Renal pelvis (tissue), 4 donors: Measurements from ENCODE around the gene CERS1. TPM values are rescaled to one million over a fixed set of nuclear protein-coding genes. Genes with fewer than 3 reads are reported as not detected.

ENCODE experiments used
- DNase-seq: peaks from one replicate; pipeline ENCODE4 v3.0.0-alpha.2; 2013
- polyA plus RNA-seq, 3 donors: library from polyadenylated mRNA; unstranded; fragments of 120-200 nt; gene quantifications; one replicate each; pipeline ENCODE4 v1.2.1, GENCODE V29; 2013; ENCODE audit not compliant: insufficient read length in 3 of 3

CERS1 gene
- polyA plus RNA-seq, 3 donors: 6.2 to 7.8 (median 7.1) TPM

DNA sequence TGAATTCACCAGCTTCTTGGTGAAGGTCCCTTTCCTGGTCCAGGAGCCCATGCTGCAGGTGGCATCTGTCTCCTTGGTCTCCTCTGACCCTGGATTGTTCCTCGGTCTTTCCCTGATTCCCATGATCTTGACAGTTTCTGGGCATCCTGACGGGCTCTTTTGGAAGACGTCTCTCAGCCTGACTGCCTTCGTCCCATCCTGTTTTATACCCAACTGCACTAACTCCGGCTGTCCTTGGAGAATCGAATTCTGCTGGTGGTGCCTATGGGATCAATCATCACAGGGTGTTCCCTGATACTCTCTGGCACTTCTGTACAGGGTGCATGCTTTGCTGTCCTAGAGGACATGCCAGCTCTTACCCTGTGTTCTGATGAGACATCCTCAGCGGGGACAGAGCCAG is 19.1 kb downstream of the CERS1 start:
- DNase-seq: no peak

DNA sequence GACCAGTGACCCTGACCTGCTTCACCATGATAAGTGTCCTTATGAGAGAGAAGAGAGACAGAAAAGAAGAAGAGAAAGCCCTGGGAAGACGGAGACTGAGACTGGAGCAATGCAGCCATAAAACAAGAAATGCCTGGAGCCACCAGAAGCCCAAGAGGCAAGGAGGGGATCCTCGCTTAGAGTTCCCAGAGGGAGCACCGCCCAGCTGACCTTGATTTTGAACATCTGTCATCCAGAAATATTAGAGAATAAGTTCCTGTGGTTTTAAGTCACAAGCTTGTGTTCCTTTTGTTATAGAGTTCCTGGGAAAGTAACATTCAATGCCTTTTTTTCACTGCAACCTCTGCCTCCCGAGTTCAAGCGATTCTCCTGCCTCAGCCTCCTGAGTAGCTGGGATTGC is 20.2 kb downstream of the CERS1 start:
- no peak for DNase-seq

DNA sequence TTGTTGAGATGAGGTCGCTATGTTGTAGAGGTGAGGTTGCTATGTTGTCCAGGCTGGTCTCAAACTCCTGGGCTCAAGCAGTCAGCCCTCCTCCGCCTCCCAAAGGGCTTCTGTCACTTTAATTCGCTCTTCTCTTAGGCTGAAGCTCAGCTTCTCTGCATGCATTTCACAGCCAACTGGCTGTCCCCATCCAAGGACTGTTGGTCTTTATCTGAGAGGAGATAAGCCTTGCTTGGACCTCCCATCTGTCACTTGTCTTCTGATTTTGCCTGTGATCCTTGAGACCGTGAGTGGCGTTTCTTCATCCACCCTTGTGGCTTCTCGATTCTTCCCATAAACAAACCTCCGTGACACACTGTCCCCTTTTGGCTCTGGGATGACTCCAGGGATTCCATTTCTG is 24.4 kb downstream of the CERS1 start:
- no peak for DNase-seq

DNA sequence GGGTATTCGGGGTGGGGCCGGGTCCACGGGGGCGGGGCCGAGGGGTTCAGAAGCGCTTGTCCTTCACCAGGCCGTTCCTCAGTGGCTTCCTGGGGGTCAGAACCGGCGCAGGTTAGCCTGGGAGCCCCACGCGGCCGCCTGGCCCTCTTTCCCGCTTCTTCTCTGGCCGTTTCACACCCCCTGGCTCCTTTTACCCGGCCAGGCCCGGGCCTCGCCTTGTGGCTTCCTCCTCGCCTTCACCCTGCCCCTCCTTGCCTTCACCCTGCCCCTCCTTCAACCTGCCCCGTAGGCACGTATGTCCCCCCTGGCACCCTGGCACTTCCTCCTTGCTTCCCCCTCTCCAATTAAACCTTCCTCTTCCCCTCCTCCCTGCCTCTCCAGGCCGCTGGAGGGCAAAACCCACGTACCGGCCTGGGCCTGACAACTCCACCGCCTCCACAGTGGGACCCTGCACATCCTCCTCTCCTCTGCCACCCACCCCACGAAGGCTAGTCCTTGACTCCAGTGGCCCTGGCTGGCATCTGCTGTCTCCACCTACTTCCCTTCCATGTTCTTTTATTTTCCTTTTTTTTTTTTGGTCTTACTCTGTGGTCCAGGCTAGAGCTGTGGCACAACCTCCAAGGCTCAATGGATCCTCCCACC is 25.3 kb downstream of the CERS1 start:
- no peak for DNase-seq

DNA sequence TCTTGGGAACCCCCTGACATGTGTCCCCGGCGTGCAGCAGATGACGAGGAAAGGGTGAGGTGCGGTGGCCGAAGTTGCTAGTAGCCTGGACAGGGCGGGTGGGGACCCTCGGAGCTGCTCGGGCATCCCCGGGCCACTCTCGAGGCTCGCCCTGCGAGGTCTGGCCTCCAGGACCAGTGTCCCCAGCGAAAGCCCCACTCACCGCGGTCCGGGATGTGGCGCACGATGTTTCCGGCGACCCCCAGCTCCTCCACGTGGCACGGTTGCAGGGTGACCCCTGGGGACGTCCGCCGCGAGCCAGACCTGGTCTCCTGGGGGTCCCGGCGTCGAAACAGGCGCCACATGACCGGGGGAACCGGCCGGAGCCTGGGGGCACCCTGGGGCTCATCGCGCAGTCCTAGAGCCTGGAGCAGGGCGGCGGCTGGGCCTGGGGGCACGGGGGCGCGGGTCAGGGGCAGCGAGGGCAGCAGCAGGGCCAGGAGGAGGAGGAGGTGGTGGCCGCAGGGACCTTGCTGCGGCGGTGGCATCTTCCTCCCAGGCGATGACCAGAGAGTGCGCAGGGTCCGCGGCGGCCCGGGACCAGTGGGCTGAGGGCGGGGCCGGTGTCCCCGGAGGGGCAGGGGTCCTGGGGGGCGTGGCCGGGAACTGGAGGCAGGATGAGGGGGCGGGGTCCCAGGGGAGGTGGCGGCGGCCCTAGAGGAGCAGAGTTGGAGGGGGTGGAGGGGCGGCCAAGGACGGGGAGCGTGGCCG is 26.0 kb downstream of the CERS1 start:
- DNase-seq: no peak

DNA sequence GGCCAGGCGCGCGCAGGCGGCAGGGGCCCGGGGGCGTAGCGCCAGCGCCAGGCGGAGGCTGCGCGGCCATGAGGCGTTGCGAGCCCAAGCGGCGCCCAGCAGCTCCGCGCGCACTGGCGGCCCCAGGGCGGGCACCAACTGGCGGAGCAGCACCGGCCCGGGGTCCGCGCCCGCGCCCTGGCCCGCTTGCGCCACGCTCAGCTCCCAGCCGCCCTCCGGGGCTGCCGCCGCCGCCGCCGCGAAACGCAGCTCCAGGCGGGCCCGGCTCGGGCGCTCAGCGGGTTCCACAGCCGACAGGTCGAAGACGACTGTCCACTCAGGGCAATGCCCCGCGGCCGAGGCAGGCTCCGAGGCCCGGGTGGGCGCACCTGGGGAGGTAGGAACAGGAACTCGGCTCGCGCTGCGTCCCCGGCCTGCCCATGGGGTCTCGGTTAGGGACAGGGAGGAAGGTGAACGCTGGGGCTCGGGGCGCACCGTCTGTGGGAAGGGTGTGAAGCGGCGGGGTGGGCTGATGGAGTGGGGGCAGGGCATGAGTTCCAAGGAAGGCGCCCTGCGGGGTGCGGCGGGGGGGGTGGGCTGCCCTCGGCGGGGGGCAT is 26.8 kb downstream of the CERS1 start:
- no peak for DNase-seq

DNA sequence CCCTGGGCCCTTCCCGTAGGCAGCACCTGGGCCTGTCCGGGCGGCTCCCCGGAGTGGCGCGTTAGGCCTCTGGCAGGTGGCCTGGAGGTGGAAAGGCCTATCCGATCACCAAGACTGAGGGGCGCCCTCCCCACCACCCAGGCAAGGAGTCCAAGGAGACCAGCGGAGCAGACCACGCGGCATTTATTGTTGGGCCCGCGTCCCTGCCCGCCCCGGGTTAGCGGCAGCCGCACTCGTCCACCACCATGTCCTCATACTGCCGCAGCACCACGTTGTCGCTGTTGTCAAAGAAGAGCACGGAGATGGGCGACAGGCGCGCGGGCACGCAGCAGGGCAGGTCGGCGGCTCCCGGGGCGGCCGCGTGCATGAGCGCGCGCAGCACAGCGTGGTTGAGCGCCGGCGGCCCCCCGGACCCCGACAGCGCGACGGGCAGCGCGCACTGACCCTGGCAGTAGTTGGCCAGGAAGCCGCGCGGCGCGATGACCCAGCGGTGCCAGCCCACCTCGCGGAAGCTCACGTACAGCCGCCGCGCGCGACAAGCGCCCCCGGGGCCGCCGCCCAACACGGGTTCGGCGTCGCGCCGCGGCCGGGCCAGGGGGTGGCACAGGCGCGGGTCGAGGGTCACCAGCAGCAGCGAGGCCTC is 27.5 kb downstream of the CERS1 start:
- no peak for DNase-seq

DNA sequence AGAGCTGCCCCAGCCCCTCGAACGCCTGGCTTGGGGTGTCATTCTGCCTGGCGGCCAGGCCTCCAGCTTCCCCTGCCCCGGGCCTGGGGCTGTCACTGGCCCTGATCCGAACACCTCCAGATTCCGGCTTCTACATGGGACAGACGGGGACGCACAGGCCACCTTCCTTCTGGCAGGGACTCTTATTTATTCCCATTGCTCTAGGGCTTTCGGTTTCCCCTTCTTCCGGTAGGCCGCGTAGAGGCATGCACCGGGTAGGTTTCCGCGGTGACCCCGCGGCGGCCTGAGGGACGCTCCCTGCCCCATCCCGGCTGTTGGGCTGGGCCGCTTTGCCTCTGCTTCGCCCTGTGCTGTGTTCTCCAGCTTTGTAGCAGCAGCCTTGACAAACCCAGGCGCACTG is 28.2 kb downstream of the CERS1 start:
- no peak for DNase-seq

DNA sequence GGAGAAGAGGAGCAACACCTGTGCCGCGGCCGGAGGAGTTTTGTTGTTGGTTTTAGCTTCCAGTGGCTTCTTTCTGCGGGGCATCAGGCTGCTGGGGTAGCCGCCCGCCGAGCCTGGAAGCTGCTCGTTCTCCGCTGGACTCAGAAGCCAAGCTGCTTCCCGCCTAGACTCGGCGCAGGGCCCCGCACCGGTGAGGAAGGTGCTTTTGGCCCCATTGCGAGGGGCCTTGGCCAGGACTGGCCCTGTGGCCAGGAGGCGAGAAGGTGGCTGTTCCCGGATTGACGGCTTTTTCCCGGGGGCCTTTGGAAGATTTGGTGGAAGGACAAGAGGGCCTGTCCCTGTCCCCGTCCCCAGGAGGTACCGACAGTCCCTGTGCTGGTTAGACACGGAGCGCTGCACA is 28.8 kb downstream of the CERS1 start:
- no peak for DNase-seq

DNA sequence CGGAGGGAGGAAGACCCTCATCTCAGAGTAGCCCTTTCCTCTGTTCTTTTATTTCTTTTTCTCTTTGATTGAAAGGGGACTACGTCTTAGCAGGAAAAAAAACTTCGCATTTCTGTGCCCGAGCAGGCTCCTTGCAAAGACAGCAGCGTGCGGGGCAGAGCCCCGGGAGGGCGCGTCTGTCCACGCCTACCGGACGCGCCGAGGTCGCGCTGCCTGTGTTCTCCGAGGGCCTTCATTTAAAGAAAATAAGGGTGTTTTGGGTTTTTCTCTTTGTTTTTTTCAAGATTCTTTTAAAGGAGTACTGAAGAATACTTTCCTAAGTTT is 29.2 kb downstream of the CERS1 start:
- DNase-seq: no peak

DNA sequence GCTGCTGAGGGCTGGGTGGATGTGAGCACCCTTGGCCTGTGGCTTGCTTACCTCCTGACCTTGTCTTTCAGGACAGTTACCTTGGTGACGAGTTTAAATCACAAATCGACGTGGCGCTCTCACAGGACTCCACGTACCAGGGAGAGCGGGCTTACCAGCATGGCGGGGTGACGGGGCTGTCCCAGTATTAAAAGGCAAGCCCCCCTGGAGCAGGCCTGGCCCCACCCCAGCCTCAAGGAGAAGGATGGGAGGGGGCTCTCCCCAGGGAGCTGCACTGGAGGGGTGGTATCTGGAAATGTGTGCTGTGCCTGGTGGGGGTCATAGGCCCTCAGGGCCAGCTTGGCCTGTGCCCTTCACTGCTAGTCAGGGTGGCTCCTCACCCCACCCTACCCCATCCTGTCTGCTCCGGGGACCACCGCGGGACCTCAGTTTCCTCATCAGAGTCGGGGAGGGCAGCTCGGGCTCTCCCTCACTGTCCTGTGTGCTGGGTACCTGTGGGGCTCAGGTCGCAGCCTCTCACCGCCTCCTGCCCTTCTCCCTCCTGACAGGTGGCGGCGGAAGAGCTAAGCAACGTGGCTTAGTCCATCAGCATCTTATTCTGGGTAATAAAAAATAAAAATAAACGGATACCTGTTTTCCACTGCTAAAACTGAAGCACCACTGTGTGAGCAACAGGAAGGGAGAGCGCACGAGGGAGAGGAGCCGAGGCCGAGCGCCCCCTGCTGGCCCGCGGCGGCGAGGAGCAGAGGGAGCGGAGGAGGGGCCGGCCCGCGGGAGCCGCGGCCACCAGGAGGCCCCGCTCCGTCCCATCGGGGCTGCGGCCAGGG is 29.8 kb downstream of the CERS1 start:
- DNase-seq: no peak

DNA sequence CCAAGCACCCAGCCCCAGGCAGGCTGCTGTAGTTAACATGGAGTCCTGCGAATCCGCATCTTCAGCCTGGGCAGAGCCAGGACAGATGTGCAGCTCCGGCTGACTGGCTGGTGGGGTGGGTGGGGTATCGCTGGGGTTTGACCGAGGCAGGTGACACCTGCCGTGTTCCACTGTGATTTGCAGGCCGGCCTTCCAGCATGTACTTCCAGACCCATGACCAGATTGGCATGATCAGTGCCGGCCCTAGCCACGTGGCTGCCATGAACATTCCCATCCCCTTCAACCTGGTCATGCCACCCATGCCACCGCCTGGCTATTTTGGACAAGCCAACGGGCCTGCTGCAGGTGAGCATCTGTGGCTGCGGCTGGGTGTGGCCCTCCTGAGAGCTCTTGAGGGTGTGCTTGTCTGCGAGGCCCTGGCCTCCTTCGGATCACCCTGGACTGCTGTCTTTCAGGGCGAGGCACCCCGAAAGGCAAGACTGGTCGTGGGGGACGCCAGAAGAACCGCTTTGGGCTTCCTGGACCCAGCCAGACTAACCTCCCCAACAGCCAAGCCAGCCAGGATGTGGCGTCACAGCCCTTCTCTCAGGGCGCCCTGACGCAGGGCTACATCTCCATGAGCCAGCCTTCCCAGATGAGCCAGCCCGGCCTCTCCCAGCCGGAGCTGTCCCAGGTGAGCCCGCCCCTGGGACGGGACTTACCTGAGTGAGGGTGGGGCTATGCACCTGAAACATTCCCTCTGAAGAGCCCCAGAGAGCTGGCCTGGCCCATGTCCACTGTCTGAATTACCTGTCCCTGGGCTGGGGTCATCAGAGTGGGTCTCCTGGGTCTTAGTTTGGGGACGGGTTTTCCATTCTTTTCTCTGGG is 30.6 kb downstream of the CERS1 start:
- no peak for DNase-seq

DNA sequence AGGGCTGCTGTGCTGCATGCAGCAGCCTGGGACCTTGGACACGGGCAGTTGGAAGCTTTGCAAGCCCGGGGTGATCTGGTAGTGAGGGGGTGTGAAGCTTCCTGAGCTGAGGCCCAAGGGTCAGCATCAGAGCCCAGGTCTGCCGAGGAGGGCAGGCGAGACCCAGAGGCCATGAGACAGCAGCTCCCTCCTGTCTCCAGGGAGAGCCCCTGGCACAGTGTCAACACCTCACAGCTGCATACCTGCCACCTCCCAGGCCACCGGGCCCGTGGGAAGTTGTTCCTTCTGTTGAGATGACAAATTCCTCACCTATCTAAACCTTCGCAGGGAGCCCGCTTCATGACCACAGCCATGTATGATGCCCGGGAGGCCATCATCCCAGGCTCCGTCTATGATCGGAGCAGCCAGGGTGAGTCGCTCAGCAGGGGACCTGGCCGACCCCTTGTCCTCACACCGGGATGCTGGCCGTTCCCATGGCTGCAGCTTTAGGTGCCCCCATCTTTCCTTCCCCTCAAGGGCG is 32.1 kb downstream of the CERS1 start:
- no peak for DNase-seq

DNA sequence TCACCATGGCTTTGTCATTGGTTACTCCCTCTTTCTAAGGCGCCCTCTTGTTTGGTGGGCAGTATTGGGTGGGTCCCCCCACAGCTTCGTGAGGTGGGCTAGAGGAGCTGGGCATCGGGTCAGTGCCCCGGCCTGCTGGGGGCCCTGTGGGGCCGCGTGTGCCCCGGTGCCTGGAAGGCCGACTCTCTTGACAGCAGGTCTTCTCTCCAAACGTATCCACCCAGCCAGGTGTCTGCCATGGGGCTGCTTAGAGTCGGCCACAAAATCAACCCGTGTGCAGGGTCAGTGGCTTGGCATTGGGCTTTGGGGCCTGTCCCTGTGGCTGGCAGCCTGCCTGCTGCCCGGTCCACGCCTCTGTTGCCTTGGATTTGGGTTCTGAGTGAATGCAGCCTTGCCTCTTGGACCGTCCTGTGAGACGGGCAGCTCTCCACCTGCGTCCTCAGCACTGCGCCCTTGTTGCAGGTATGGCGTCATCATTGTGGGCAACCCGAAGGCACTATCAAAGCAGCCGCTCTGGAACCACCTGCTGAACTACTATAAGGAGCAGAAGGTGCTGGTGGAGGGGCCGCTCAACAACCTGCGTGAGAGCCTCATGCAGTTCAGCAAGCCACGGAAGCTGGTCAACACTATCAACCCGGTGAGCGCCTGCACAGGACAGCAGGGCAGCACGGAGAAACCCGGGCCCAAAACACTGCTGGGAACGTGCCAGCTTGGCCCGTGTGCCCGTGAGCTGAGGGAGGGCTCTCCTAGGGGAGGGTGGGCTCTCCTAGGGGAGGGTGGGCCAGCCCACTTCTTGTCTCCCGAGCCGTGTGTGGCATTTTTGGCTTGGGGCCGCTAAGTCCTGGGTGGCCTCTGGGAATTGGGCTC is 32.7 kb downstream of the CERS1 start:
- no peak for DNase-seq

DNA sequence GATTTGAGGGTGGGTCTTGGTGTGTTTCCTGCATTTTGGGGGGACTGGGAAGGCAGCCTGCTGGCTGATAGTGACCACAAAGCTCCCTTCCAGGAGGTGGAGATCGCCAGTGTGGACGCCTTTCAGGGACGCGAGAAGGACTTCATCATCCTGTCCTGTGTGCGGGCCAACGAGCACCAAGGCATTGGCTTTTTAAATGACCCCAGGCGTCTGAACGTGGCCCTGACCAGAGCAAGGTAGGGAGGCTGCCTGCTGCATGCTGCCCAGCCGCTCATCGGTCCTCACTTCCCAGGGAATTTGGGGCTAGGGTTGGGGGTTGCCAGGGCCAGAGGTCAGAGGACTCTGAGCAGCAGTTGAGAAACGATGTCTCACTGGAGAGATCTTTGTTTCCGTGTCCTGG is 34.0 kb downstream of the CERS1 start:
- DNase-seq: no peak

DNA sequence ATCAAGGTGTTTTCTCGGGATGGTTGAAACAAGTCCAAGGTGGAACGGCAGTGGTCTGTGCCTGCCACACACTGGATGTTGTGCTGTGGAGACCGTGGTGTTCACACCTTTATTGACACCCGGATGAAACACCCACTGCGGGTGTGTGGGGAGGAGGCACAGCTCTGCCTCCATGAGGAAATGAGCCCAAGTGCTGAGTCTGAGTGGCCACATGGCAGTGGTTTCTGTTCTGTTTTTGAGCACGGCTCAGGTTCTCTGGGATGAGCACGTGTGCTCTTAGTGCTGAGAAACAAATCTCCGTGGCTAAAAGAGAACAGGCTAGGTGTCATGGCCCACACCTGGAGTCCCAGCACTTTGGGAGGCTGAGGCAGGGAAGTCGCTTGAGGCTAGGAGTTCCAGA is 34.7 kb downstream of the CERS1 start:
- DNase-seq: no peak

DNA sequence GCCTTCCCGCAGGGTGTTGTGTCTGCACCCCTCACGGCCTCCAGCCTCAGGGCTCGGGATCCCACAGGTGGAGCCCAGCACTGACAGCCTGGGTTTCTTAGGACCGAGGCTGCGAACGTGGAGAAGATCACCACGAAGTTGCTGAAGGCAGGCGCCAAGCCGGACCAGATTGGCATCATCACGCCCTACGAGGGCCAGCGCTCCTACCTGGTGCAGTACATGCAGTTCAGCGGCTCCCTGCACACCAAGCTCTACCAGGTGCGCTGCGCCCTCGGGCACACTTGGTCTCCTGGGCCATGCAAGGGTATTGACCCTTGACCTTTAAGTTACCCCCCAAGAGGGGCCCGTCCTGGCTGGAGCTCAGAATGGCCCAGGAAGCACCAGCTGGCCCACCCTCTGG is 35.2 kb downstream of the CERS1 start:
- no peak for DNase-seq

DNA sequence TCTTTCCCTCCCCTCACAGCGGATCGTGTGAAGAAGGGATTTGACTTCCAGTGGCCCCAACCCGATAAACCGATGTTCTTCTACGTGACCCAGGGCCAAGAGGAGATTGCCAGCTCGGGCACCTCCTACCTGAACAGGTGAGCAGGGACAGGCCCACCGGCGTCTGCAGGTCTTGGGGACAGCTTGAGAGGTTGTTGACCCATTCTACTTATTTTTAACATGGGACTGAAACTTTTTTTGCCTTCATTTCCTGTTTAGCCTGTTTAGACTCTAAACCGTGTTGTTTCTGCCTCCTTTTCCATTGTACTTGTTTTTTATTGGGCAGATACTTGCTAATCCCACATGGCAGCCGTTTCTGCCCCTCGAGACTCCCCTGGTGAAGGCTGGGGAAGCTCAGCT is 35.7 kb downstream of the CERS1 start:
- no peak for DNase-seq

DNA sequence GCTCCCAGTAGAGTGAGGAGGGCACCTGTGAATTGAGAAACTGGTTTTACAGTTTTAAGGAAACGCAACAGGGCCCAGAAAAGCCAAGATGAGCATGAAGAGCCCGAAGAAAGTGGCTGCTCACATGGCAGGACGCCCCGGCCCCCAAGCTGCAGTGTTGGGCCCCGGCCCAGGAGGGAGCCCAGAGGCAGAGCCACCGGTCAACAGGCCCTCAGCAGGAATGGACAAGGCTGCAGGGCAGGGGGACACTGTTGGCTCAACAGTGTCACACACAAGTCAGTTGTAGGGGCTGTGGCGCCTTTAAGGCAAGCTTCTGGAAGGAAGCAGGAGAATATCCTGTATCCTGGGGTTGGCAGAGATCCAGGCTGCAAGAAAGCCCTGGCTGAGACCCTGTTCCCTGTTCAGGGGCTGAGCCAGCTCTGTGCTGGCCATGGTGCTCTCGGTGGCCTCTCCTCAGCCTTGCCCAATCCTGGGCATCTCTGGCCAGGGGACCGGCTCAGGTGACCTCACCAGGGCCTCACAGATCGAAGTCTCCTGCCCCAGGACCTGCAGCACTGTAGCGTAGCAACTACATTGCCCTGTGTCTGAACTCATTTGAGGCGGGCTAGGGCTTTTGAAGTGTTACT is 36.2 kb downstream of the CERS1 start:
- no peak for DNase-seq
